HG03039 (cell line): Measurements from ENCODE around the gene MEOX2.

ENCODE experiments used
- ATAC-seq: cut with Tn5 transposase; IDR thresholded peaks from one replicate; pipeline ENCODE4 v1.9.1; 2021; ENCODE audit warnings: mild to moderate bottlenecking, moderate library complexity; ENCODE audit not compliant: unreplicated experiment

Gene MEOX2

DNA sequence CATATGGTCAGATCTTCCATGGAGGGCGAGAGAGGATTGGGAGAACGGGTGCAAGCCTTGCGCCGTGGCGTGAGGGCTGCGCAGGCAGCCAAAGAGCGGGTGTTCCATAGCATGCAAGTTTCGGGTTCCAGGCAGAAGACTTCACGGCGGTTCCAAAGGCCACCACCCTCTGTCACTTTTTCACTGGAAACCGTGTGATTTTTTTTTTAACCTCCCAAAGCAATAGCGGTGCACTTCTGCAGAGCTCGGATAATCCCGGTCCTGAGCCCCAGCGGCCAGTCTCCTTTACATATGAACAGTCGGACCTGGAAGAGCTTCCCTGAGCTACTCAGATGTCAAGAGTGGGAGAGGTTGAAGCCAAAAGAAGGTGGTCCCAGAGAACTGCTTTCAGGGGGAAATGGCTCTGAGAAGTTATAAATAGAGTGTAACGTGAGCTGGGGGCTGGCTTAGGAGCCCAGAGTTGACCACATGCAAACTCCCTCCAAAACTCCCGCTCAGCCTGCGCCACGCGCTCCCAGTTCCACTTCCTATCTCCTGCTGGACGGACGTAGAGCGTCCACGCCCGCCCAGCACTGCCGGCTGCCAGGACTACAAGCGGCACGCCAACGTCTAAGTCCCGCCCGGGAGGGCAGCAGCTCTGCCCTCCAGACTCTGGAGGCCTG lies at the start of gene MEOX2:
TSS of gene MEOX2 (minus strand) at position 389 of the 662 bp plus-strand sequence. CDS start at position 108, 281 bp downstream.
- ATAC-seq: no peak

DNA sequence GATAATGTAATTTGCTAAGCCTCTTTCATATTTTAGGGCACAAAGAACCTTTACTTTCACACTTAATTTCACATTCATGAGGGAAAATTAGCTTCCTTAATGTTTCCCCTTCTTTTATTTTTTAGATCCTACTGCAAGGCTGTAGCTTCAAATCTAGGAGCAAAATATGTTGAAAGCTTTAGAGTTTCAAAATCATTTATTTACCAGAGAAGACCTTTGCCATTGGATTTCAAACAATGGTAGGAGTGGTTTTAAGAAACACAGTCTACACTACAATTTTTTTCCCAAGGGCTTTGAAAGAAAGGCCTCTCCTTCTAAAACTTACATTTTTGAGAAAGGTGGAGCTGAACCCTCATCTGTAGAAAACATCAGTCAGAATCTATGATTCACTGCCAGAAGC lies 43.3 kb upstream of the MEOX2 start:
- no peak for ATAC-seq

DNA sequence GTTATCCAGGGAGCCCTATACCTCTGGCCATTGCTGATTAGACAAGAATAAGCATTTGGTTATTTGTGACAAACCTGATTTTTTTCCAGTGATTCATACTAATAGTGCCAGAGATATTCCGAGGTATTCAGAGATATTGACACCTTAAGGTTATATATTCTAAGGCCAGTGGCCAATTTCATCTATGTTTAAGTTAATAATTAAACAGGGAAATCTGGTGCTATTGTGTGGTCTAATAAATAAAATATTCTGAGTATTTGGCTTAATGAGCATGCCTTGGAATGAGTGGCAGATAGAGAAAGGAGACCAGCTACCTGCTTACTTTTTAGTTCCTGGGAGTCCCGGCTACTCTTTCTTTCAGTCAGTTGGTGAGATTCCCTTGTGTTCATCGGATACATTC lies 38.6 kb upstream of the MEOX2 start:
- no peak for ATAC-seq

DNA sequence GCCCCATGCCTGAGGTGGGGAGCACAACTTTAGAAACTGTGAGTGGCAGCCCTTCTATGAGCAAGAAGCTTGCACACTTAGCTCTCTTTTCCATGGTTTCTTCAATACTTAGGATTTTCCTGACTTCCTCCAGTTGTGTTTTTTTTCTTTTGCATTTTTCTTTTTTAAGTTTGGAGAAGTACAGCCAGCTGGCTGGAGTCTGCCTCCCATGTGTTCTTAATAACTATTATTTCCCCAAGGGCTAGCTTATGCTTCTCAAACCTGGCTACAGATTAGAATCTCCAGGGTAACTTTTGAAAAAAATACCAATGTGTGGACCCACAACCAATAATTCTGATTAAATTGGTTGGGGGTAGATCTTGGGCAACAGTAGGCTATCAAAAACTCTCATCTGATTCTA lies 37.4 kb upstream of the MEOX2 start:
- ATAC-seq: no peak

DNA sequence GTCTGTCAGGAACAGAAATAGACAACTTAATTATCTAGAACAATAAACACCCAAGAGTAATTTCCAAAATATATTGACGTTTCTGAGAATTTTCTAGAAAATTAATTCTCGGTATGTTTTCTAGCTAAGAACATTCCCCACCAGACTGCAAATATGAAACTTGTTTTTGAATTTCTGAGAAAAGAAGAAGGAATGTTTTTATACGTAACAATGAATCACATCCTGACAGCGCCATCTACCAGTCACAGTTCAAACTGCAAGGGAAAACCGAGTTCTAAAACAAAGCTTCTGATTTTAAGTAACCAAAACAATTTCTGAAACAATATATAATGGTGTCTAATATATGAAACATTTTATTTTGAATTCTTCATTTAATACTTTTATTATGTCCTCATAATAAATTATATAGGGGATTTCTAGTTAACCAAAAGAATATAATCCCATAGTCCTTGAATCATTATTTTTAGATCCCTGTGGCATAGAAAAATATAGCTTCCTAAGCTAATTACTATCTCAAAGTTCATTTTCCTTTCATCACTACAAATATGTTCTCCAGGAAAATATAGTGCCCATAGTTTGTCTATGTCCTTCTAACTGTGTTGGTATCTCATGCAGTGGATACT lies 34.5 kb upstream of the MEOX2 start:
- ATAC-seq: no peak

DNA sequence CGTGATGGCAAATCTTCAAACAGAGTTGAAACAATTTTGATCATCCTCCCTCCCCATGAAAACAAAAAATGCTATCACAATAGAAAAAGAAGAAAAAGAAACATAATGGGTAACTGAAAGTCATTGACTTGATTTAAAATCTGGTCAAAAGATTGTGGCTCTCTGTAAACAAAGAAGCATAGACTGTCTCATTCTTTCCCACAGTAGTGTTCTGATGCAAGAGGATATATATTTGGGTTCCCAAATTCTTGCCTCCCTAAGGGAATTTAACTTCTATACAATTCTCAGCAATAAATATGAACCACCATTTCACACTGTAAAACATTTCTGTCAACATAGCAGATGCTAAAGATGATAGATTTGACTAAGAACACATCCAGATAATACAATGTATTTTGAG lies 32.8 kb upstream of the MEOX2 start:
- ATAC-seq: no peak

DNA sequence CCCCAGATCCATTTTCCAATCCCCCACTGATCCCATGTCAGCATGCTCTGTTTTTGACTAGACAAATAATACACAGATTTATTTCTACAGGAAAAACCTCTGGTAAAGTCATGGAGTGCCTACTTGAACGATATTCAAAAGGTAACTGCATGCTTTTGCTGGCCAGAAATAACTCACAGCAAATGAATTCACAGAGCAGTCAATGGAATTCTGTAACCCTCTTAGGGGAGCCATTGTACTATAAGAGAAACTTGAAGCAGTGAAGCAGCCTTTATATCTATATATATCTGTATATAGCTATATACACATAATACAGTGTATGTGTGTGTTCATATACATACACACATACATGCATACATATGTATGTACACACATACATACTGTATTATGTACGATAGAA lies 29.0 kb upstream of the MEOX2 start:
- no peak for ATAC-seq

DNA sequence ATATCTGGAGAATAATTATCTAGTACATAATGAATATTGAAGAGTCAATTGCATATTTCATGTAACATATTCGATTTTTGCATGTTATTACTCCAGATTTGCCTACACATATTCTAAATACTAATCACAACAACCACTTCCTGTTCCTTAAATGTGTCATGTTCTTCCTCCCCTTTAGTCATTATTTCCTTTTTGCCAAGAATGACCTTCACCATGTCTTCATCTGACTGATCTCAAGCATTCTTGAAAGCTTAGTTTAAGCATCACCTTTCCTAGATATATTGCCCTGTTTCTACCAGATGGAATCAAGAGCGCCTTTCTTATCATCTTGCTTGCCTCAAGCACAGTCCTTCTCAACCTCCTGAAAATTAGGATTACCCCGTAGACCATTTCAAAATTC lies 23.5 kb upstream of the MEOX2 start:
- ATAC-seq: no peak

DNA sequence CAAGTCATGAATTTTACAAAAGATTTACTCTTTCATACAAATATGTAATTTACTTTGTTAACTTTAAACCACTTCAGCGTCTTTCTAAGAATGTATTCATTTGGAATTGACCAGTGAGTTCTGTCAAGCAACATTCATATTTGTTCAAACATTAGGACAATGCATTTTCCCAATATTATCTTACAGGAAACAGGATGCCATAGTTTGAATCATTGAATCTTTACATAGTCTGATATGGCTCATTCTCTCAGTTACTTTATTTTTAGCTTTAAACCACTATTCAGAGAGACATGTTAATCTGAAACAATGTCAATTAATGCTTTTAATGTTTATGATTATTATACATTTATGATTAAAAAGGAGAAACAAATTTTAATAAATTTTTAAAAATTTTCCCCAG lies 21.1 kb upstream of the MEOX2 start:
- no peak for ATAC-seq

DNA sequence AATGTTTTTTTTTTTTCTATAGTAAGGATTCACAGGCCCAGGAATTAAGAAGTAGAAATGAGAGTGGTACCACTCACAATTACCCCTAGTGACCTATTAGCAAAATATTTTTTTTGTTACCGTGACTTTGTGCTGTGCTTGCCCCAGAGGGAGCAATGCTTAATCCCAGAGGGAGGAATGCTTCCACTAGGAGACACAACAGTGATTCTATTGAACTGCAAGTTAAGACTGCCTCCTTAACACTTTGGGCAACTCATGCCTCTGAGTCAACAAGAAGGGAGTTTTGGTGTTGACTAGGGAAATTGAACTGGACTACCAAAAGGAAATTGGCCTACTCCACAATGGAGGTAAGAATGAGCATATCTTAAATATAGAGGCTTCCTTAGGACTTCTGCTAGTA lies 17.2 kb upstream of the MEOX2 start:
- ATAC-seq: no peak

DNA sequence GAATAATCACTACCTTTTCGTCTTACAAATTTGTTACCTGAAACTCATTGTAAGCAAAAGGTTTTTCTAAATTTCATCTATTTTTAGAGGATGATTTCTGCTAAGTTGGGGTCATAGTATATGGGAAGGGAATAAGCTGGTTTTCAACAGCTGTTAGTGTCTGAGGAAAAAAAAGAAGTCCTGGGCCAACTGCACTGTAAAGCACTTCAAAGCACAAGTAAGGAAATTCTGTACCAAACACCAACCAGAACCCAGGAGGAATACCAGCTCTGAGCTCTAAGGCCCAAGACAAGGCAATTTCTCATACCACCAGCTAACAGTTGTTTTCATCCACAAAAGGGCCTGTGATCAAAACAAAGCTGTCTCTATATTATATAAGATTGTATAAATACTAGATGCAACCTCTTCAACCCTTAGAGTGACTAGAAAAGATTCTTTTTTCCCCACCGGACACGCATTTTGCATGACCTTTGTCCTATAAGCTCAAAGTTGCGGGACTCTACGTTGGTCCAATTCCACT lies 6.1 kb upstream of the MEOX2 start:
- no peak for ATAC-seq

DNA sequence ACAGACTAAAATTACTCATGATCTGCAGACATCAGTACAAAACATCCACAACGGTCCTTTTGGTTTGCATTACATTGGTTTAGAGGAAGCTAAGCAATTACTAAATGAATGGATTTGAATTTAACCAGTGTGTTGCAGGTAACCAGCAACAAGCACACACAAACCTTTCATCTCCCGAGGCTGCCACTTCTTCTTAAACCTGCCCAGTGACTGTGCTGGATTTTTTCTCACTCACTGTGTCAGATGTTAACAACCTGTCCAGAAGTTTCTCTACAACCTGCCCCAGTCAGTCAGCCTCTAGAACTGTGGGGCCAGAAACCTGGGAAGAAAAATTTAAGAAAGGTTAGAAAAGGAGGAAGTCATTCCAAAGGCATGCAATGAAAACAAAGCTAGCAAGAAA lies 2.4 kb upstream of the MEOX2 start:
- ATAC-seq: no peak

DNA sequence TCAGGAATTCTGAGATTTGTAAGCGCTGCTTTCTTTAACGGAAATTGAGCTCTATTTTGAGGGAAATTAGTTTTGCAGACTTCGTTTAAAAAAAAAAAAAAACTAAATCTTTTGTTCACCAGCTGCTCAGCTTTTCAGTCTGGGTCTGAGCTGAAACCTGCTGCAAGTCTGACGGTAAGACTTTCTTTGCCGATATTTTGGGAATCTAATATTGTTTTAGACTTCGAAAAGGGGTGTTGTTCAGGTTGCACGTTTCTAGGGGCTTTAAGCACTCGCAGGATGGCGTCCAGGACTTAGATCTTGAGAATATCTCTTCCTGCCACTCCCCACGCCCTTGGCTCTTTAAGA lies 1.8 kb upstream of the MEOX2 start:
- ATAC-seq: no peak

DNA sequence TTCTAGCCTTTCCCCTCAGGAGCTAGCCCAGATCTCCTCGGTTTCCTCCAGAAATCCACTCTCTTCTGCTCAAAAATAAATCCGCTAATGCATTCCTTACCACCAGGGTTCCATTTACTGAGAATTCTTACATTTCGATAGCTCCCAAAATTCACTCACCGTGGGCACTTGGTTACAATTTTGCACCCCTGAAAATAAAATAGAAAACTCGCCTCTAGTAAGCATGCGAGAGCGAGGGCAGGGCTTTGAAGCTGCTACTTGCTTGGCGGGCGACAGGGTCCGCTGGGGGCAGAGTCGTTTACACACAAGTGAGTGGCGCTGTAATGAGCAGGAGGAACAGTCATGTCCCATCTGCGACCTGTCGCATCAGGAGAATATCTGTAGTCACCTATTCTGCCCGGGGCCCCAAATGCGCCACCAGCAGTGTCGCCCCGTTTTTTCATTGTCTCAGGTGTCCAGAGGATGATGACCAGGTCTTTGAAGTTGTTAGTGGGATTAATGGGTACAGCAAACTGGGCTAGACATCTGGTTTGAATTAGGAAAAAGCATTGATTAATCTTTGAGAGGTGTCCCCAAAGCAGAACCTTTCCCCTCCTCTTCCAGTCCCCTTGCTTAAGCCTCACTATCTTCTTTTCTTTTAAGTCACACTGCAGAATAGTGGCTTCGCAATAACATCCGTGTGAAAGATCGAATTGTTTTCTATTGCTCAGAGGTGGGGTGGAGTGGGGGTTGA lies 1.2 kb upstream of the MEOX2 start:
- ATAC-seq: no peak

DNA sequence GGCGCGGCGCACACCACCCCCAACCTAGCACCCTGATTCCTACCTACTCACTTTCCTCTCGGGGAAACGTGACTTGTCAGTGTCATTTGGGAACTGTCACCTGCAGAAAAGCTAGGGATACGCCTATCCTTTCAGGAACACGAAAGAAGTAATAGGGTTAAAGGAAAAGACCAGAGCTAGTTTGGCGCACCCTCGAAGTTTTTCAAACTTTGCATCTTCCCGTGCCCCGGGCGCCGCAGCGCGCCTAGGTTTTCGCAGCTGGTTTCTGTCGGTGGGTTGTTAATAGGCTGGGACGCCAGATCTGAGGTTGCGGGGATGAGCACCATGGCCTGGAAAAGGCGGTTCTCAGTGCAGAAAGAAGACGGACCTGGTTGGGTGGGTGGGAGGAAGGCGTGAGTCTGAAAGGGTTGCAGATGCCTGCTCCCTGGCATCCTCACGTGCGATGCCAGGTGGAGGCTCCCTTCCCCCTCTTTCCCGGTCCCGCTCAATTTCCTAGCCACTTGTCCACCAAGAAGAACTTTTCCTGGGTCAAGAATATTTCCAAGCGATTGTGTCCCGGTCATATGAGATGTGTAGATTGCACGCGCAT lies 568 bp upstream of the MEOX2 start:
- ATAC-seq: no peak

DNA sequence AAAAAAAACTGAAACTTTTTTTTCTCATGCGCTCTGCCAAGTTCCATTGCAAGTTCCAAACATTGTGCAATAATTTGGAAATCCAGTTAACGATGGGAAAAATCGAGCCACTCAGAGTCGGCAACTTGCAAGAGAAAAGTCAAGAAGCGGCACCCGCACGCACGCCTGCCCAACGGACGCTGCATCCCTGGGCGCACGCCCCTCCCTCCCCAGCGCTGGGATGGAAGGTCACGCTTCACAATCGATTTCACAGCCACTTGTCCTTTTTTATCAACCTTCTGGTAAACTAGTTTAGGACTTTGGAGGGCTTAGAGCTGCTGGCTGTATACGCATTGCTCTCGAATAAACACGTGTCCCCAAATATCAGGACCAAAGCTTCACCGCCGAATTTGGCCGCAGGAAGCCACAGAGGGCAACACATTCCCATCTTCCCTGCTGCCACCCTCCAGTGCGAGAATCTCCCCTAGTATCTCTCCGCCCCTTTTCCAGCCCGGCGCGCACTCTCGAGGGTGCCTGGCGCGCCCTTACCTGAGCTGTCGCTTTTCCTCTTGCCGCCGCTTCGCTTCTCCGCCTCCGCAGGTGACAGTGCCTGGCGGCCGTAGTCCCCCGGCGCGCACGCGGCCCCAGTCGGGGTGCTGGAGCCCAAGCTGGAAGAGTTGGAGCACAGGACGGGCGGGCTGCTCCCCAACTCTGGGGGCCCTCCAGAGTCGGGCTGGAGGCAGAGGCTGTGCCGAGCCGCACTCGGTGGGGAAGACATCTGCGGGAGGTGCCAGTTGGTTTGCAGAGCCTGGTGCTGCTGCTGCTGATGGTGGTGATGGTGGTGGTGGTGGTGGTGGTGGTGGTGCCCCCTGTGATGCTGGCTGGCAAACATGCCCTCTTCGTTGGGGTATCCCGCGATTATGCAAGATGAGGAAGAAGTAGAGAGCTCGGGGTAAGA lies 857 bp downstream of the MEOX2 start:
- no peak for ATAC-seq

DNA sequence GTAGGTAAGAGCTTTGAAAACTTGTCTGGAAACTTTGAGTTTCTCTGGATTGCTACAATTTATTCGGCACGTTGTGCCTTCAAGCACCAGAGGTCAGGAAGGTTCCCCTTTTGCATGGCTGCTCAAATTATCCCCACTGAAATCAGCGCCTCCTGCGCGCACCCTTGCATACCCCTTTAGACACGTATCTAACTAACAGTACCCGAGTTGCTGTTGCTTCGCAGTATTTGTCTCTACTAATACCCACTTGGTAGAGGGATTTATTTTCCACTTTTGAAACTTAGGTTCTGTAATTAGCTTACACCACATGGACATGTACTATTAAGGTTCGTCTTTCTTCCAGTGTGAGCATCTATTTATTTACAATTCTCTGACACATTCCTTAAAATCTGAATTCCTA lies 1.6 kb downstream of the MEOX2 start:
- ATAC-seq: no peak

DNA sequence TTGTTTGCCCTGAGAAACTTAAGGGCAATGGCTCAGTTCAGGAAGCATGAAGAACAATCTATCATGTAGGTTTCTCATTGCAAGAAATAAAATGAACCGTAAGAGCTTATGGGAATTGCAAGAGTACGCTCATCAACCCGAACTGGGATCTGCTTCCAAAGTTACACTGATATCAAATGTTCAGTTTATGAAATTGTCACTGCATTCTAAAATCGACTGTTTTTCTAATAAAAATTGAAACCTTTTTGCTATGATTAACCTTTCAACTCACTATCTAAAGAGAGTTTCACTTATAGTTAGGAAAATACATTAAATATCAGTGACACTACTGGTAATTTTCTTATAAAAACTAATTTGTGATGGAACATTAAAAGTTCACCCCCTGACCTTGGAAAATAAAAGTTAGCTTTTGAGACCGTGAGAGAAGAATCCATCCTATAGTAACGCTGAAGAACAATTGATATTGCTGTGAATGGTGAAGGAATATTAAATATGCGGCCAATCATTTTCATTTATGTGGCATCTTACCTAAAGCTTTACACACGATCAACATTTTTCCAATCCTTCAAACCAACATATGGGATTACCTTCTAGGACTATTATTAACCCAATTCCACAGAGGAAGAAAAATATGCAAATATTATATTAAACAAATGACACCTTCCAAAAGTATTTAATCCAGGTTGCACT lies 2.2 kb downstream of the MEOX2 start:
- no peak for ATAC-seq

DNA sequence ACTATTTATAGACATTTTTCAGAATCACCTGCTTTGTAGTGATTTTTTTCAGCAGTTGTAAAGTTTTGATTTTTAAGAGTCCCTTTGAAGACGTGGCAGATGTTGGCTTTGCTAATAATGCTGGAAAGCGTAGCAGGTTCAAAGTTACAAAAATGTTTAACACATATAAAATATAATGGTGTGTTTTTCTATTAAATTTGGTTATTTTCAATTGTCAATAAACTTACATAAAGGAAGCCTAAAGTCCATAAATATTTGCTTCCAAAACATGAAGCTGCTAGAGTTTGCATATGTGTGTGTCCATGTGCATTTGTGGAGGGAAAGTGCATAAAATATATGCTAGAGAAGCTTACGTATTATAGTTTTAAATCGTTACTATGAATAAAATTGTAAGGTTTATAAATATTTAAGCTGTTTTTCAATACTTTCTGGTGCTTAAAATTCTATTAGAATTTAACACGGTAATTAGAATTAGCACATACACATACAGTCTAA lies 3.7 kb downstream of the MEOX2 start:
- no peak for ATAC-seq

DNA sequence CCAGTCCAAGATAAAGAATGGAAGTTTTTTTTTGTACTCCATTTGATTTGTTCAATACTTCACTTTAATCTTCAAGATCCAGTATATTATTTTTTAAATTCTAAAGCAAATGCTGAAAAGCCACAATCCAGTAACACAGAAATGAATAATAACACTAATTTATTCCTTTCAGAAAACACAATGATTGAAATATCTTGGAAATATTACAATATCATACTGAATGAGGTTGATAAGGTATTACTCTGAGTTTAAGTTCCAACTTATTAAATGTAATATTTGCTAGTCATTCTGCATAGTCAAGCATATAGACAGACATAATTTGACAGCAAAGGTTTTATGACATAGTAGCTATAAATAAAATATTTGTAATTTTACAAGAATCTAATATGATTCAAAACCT lies 4.4 kb downstream of the MEOX2 start:
- ATAC-seq: no peak
